GM19372 (cell line): ENCODE results near the gene LMOD1.

Experiments
- ATAC-seq: cut with Tn5 transposase; IDR thresholded peaks from one replicate; pipeline ENCODE4 v1.9.1; 2021; ENCODE audit warnings: mild to moderate bottlenecking, low read depth, moderate library complexity; ENCODE audit not compliant: unreplicated experiment

The LMOD1 gene

DNA sequence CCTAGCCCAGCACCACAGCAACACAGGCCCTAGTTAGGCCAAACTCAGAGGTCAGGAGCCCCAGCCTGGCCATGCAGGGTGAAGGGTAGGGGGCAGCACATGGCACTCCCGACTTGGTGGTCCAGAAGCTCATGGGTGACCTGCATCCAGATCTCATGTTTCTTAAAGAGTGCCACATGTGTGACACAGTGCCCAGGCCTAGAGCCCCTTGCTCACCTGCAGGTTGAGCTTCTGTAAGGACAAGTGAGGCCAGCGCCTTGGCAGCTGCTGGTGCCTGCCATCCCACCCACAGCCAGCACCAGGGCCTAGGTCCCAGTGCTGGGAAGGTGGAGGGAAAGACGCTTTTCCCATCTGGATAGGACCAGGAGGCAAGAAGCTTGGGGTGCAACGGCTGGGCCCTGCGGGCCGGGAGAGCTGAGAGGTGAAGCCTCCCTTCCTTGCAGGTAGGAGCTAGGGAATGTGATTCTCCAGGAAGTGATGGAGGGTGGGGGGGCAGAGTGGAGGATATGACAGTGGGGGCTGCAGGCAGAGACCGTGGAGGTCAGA lies 51.2 kb downstream of the LMOD1 start:
- ATAC-seq: no peak

DNA sequence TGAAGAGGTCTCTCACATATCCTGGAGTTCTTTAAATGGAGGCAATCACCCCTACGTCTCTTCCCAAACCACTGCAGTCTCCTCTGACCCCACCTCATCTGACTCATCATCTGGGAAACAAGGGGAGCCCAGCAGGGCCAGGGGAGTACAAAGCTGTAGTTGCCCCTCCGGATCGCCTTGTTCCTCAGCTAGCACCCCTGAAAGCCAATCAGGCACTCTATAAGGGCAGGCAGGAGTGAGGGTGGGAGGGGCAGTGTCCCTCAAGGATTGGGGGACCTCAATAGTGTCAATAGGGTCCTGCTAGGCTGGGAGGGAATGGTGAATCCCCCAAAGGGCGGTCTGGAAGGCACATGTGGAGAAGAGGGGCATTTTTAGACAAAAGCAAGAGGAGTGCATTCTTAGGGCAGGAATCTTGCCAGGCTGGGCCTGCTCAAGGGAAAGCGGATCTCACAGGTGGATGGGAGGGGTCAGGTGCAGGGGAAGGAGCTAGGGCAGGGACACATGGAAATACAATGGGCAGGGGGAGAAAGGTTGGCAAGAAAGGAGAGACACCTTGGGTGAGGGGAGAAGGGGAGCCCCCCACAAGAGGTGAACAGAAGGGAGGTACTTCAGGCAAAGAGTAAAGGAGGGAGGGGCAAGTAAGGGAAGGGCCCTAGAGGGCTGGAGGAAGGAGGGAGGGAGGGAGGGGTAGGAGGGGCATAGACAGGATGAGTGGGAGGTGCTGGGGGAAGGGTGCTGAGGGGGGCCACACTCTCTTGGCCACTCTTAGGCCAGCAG lies 51.8 kb downstream of the LMOD1 start:
- ATAC-seq: no peak

DNA sequence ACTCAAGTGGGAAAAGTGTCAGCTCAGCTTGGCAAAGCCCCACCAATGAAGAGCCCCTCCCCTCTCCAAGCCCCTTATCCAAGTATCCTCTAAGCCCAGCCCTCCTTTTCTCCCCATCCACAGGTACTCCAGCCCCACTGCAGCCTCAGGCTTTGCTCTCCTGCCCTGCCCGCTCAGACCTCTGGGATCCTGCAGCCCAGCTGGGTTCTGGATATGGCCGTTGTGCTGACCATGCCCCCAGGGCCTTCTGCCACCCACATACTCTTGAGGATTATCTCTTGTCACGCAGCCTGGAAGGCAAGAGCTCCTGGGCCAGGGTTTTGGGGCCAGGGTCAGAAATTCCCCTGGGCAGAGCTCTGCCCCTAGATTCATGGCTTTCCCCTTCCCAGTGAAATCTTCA lies 52.9 kb downstream of the LMOD1 start:
- ATAC-seq: no peak

DNA sequence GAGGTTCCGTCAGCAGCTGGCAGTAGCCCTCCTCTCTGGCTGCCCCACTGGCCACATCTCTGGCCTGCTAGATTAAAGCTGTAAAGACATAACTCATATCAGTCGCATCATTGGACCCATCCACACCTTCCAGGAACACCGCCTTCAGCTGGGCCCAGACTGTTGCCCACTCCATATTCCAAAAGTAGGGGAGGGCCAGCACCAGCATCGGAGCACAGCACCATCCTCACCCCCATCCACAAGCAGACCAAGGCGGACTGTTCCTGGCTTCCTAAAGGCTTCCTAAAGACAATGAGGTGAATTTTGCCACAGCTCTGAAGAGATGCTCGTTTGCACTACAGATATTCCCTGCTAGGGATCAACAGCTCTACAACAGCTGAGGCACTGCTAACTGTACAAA lies 54.1 kb downstream of the LMOD1 start:
- ATAC-seq: no peak

DNA sequence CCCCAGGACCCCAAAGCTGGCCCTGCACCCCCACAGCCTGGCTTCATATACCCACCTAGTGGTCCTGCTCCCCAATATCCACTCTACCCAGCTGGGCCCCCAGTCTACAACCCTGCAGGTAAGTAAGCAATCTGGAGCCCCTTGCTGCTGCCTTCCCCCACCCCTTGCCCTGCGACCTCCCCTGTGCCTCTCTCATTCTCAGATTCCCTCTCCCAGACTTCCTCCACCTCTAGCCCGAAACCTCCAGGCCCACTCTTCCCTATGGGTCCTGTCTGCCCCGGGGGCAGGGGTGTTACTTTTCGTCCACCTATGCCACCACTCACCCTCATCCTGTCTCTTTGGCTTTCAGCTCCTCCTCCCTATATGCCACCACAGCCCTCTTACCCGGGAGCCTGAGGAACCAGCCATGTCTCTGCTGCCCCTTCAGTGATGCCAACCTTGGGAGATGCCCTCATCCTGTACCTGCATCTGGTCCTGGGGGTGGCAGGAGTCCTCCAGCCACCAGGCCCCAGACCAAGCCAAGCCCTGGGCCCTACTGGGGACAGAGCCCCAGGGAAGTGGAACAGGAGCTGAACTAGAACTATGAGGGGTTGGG lies 54.8 kb downstream of the LMOD1 start:
- ATAC-seq: no peak

DNA sequence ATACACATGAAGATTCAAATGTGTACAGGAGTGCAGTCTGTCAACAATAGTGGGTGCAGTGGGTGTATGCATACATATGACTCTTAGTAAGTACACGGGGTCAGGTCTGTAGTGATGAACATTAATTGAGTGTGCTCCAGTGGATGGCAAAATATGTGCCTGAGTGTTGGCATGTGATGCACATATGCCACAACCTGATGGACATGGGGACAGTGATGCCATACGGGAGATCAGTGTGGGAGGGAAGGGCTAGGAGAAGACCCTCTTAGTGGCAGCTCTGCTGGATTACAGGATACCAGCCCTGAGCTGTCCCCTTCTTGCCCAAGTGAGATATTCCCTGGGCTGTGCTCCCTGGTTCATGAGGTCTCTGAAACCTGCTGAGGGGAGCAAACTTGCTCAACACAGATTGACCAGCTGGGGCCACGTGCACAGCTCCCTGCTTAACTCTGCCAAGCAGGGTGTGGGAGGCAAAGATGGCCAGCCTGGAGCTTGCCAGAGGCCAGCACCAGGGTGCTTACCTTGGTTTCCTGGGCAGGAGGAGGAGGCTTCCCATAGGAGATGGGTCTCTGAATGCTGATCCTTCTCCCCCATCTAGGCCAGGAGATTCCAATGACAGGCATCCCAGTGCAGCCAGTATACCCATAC lies 55.4 kb downstream of the LMOD1 start:
- ATAC-seq: no peak

DNA sequence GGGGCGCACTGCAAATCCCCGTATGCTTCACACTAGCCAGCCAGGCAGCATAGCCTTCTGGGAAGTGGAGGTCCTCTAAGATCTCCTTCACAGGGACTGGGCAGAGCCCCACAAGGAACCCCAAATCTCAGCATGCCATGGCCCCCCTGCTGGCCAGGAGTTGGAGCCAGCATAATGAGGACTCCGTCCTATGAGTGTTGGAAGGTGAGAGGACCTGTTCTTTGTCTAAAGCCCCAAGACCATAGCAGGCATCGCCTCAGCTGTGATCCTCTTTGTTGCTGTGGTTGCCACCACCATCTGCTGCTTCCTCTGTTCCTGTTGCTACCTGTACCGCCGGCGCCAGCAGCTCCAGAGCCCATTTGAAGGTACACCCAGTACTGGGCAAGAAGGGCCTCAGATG lies 56.1 kb downstream of the LMOD1 start:
- no peak for ATAC-seq

DNA sequence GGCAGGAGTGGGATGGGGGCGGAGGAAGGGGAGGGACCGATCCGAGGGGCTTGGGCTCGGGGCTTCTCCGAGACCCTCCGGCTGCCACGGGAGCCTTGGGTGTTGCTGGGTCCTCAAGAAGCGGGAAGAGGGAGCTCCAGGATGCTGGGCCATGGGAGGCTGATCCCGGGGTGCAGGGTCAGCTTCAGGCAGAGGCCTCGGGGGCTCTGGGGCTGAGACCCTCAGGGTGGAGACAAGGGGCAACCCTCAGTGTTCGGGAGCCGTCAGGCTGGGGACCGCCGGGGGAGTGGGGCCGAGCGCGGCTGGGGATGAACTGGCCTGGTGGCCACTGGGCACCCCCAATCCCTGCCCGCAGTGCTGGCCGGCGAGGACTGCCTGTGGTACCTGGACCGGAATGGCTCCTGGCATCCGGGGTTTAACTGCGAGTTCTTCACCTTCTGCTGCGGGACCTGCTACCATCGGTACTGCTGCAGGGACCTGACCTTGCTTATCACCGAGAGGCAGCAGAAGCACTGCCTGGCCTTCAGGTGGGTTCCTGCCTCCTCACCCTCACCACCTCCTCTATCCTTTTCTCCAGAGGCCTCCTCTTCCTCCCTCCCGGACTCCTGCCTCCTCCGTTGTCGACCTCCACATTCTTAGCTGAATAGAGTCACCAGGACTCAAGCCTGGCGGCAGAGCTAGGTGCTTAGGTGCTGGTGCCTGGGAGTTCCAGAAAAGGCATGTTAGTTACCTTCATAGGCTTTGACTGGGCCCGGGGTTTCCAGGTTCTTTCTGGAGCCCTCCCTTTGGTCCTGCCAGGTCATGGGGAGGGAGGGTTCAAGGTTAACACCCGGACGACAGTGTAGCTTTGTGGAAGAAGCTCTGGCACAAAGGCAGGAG lies 57.0 kb downstream of the LMOD1 start:
- ATAC-seq: no peak

DNA sequence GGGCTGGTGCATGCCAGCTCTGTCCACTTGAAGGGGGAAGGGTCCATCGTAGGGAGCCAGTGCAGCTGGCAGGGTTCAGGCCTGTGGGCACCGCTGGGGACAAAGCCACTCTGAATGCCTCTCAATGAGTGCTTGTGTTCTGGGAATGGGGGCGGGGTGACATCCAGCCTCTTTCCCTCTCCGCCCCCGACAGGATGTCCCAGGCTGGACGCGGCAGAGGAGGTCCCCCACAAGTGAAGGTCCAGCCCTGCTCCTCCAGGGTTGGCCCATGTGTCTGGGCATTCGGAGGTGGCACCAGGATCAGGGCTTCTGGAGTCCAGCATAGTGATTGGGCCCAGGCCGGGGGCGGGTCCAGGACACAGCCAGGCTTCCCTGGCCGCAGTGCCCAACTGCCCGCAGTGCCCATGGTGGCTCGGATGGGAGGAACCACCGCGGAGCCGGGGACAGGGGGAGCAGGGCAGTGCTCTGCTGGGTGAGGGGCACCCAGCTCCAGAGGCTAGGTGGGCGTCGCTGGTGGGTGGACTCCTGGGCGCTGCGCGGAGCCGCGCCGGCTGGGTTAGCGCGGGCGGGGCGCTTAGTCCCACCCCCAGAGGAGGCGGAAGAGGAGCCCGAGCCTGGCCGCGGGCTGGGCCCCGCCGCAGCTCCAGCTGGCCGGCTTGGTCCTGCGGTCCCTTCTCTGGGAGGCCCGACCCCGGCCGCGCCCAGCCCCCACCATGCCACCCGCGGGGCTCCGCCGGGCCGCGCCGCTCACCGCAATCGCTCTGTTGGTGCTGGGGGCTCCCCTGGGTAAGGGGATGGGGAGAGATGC lies 57.9 kb downstream of the LMOD1 start, which contains the start of gene SHISA4:
Gene SHISA4, plus strand, starts transcription at position 617 of the 808 bp plus-strand sequence. Its CDS starts 97 bp downstream, at position 714.
- no peak for ATAC-seq

DNA sequence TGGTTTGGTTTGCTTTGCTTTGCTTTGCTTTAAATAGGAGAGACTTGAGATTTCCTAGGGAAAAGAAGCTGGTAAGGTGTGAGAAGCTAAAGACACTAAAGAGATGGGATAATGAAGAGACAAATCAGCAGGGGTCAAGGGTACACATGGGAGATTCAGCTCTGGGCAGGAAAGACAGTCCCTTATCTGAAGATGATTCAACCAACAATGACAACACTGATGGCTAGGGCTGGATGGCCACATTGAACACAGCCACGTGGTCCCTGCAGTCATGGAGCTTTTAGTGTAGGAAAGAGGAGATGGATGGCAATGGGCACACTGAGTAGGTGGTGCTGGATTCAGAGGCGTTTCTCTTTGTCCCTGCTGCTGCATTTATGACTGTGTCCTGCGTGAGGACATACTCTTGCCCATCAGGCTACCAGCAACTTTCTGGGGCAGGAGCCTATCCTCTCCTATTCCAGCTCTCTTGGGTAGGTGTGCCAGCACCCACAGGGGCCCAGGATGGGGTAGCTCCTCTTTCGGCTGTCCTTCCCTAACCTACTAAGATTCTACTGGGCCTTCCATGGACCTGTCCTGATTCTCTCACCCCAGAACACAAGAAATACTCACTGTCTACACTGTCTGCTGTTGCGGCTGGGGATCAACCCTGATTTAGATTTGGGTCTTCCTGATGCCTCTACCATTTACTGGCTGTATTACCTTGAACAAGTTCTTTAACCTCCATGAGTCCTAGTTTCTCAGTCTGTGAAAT lies 59.1 kb downstream of the LMOD1 start:
- no peak for ATAC-seq

DNA sequence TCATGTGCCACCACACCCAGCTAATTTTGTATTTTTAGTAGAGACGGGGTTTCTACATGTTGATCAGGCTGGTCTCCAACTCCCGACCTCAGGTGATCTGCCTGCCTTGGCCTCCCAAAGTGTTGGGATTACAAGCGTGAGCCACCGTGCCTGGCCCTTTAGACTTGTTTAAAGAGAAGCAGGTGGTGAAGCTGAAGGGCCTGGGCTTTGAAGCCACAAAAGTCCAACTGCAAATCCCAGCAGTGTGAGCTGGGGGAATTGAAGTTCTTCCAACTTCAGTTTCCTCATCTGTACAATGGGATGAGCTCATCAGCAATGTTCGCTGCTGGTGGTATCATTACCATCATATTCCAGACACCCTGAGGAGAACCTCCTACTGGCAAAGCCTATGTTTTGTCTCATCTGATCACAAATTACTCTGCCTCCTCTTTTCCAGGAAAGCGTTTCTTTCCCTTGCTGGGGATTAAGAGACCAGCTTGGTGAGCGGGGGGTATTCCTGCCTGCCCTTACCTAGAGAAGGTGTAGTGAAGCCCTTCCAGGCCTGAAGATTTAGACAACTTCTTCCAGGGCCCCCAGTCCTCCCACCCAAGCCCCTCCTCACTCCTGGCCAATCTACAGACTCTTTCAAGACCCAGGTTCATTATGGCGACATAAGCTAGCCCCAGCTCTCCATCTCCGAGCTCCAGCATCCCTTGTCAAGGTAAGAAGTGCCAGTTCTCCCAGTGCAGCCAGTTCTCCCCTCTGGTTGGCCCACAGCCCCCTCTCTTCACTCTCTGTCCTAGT lies 60.1 kb downstream of the LMOD1 start:
- no peak for ATAC-seq

DNA sequence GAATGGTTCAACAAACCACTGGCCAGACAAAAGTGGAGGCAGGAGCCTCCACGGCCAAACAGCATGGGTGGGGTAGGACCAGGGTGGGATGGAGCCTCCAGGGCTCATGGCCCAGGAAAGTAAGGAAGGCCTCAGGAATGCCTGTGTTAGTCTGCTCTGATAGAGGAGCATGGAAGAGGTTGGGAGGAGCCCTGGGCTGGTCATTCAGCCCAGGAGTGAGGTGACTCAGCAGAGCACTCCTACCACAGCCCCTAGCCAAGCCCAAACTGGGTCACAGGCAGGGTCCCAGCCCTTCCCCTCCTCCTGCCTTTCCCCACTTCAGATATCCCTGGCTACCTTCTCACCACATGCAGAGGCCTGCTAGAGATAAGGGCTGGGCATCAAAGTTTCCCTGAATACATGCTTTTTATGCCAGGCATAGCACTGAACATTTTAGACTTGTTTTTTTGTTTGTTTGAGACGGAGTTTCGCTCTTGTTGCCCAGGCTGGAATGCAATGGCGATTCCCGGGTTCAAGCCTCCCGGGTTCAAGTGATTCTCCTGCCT lies 60.7 kb downstream of the LMOD1 start:
- ATAC-seq: no peak

DNA sequence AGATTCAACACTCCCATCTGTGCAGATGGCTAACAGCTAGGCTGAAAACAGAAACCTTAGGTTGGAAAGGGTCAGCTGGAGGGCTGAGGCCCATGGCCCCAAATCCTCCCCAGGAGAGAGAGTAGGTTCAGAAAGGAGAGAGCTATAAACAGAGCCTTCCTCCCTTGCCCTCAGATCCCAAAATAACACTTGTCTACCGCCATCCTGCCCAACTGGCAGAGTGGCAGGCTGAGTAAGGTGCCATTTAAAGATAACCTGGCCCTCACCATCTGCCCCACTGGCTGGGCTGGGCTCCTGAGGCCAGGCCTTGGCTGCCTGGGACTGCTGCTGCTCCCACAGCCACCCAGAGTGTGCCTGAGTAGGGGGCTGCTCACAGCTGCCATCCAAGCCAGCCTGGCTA lies 61.9 kb downstream of the LMOD1 start:
- ATAC-seq: no peak

DNA sequence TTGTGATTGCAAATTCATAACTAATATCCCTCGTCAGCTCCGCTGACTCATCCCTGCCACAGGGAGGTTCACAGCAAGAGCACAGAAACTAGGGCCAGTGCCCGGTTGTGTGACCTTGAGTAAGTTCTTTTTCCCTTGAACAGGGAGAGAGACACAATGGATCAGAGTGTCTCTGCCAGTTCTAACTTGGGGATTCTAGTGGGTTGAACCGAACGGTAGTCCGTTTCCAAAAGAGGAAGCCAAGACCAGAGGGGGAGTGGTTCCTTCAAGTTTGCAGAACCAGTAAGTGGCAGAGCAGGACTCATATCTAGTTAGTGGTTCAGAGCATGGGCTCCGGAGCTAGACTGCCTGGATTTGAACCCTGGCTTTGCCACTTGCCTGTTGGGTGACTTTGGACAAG lies 62.6 kb downstream of the LMOD1 start:
- no peak for ATAC-seq

DNA sequence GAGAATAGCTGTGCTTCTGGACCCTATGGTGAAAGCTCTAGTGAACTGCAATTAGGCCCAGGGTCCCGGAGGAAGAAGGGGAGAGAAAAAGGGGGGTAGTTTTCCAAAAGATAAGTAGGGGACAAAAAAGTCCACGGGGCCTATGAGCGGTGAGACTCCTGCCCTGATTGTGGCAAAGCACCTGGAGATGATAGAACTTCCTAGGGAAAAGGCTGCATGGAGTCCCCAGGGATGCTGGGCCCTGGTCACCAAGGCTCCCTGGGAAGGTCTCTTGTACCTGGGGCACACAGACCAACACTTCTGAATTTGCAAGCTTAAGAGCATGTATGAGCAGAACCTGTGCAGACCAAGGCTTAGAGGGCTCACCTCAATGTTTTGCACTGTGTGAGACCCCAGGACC lies 63.1 kb downstream of the LMOD1 start:
- no peak for ATAC-seq

DNA sequence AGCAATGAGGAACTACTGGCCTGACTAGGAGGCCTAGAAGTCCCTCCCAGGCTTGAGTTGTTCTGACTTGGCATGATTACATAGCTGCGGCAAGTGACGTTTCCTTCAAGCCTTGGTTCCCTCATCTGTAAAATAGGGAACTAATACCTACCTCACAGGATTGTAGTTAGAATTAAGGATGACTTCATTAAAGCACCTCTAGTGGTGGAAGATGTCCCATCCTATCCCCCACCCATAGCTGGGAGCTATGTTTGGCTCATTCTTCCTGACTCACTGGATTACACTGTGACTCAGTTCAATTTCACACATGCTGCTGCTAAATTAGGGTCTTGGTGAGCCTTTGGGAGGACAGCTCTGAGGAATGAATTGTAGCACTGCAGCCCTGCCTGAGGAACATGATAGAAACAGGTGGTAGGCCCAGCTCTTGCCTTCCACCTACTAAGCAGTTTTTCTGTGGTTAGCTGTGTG lies 63.6 kb downstream of the LMOD1 start:
- peak; percentile 37 for ATAC-seq

DNA sequence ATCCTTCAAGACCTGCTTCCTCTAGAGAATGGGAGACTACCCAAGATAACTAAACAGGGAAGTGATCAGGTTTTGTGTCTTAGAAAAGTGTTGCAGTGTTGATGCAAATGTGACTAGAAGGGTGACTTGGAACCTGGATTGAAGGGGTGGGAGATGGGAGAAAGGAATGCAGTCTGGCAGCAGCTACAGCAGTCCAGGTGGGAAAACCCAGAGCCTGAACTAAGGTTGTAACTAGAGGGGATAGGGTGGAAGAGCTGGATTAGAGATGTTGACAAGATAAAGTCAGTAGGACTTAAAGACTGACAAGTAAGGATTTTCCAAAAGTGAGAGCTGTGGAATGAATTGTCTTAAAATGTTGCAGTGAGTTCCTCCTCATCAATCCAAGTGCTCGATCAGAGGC lies 64.7 kb downstream of the LMOD1 start:
- no peak for ATAC-seq
